Measurements from ENCODE around the gene TXNRD2.

TXNRD2 gene

DNA sequence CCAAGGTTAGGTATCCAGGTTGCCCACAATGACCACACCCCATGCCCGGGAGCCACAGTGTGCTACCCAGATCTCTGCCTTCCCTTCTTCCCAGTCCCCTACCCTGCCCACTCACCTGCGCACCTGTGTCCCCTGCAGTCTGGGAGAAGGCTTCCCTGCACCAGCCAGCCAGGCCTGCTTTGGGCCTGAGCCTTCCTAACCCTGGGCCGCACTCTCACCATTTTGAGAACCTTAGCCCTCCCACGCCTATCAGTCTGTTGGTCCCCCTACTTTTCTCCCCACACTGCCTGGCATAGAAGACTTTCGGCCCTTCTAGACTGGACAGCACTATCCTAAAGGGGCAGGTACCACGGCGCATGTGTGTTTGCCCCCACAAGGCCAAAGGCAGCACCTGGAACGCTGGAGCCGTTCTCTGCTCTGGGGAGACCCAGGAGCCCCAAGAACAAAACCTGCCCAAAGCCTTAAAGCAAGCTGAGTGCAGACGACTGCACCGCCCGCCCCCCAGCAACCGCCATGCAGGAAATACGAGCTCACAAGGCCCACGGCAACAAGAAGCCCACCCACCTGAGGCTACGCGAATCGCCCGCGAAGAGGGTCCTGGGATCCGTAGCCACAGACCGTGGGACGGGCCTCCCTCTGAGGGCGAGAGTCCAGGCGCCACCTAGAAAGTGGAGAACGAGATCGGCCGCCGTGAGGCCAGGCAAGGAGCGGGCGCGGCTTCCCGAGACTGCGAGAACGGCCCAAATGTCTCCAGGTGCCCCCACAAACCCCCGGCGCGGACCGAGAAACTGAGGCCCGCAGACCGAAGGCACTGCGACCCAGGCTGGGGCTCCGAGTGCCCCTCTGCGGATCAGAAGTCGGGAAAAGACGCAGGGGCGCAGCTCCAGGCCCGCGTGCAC is 87.5 kb downstream of the TXNRD2 start:
- H3K4me3 ChIP-seq (ENCODE audit: low read depth, low read length), result peak overlapping the region; percentile 91
- TF ChIP-seq, protein P1, sequence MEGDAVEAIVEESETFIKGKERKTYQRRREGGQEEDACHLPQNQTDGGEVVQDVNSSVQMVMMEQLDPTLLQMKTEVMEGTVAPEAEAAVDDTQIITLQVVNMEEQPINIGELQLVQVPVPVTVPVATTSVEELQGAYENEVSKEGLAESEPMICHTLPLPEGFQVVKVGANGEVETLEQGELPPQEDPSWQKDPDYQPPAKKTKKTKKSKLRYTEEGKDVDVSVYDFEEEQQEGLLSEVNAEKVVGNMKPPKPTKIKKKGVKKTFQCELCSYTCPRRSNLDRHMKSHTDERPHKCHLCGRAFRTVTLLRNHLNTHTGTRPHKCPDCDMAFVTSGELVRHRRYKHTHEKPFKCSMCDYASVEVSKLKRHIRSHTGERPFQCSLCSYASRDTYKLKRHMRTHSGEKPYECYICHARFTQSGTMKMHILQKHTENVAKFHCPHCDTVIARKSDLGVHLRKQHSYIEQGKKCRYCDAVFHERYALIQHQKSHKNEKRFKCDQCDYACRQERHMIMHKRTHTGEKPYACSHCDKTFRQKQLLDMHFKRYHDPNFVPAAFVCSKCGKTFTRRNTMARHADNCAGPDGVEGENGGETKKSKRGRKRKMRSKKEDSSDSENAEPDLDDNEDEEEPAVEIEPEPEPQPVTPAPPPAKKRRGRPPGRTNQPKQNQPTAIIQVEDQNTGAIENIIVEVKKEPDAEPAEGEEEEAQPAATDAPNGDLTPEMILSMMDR (IDR thresholded peaks at IDR 0.05; ENCODE audit: low read depth, low read length, missing control alignments), result no peak
- no peak for DNase-seq (ENCODE audit: low read depth)
- in situ Hi-C loops (cut with HindIII; ENCODE audit: low sequenced_read_pairs), result no loop called here

DNA sequence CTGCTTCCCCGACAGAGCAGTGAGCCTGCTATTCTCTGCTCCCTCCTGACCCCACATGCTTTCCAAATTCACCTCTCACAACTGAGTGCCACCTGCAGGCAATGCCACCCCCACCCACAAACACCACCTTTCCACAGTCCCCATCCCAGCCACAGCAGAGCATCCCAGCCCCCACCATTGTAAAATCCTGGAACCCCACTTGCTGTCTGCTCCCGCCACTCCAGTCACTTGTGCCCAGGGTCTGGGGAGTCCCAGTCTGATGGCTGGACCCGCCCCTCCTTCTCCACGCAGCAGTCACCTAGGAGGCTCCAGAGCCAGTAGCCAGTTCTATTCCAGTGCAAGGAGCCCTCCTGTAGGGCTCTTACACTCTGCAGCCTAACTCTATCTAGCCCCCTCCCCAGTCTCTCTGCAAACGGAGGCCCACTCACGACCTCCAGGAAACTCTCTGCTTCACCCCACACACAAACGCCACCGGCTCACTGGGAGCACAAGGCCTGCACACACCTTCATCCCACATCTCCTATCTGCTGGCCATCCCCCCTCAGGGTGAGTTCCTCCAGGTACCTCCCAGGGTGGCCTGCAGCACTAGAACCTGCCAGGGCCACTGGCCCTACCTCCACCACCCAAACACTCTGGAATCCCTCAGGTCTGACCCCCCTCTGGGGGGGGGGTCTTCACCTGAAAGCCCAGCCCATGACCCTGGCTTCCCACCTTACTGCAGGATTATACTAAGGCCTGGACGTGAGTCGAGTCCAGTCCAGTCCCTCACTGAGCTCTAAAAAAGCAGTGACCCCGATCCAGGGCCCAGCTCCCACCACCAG is 88.3 kb downstream of the TXNRD2 start:
- DNase-seq (ENCODE audit: low read depth), result no peak
- peak overlapping the region; percentile 91 for H3K4me3 ChIP-seq (ENCODE audit: low read depth, low read length)
- TF ChIP-seq, protein P1 (IDR thresholded peaks at IDR 0.05; ENCODE audit: low read depth, low read length, missing control alignments), result no peak
- in situ Hi-C loops (cut with HindIII; ENCODE audit: low sequenced_read_pairs), result no loop called here

DNA sequence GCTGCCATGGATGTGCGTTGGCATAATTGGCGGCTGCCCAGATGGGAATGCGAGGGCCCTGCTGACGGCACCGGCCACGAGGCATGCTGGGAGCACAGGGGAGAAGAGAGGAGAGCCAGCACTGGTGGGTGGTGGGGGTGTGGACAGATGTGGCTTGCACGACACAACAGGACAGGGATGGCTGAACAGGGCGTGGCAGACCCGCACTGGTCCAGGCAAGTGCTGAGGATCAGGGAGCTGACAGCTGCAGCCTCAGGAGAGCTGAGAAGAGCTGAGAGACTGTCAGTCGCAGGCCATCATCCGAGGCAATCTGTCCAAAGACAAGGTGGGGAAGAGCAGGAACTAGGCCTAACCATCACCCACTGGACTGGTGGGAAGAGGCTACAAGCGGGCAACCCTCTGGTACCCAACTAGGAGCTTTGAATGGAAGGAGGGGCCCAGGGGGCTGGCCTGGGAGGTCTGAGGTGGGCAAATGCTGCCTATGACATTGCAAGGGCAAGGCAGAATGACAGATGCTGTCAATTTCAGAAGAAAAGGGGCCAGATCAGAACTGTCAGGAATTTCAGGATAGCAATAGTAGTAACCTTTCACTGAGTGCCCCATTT is 89.3 kb downstream of the TXNRD2 start:
- no peak for DNase-seq (ENCODE audit: low read depth)
- in situ Hi-C loops (cut with HindIII; ENCODE audit: low sequenced_read_pairs), result no loop called here
- no peak overlapping the region for H3K4me3 ChIP-seq (ENCODE audit: low read depth, low read length)
- TF ChIP-seq, protein P1 (IDR thresholded peaks at IDR 0.05; ENCODE audit: low read depth, low read length, missing control alignments), result no peak

DNA sequence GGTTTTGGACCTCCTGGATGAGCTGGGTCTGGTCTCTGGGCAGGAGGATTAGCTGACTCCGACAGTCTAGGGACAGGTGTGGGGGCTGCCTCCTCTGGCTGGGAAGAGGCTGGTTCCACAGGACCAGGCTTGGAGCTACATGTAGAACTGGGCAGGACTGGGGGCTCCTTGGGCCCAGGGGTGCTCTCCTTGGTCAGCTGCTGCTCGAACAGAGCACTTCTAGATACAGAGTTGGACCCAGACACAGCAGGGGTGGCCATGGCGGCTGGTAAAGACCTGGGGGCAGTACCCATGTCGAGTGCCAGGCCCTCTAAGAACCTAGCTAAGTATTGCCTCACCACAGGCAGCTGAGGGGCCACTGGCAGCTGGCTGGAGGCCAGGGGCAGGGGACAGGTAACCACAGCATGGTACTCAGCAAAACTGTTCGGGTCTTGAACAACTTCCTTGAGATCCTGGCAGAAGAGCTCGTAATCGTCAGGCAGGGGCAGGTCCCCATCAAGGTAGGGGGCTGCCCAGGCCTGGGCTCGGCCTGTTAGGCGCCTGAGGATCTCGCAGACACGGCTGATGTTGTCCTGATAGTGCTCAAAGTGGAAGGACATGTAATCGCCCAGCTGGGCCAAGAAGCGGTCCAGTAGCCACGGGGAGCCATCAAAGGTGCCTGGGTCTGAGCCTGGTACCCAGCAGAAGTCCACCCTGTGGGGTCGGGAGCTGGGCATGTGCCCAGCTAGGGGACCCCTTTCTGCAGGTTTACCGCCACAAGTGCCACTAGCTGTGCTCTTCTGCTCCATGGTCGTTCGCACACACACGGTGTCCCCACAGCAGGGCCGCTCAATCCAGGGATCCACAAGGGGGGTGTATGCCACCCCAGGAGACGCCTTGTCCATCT is 90.1 kb downstream of the TXNRD2 start:
- no peak overlapping the region for H3K4me3 ChIP-seq (ENCODE audit: low read depth, low read length)
- in situ Hi-C loops (cut with HindIII; ENCODE audit: low sequenced_read_pairs), result no loop called here

DNA sequence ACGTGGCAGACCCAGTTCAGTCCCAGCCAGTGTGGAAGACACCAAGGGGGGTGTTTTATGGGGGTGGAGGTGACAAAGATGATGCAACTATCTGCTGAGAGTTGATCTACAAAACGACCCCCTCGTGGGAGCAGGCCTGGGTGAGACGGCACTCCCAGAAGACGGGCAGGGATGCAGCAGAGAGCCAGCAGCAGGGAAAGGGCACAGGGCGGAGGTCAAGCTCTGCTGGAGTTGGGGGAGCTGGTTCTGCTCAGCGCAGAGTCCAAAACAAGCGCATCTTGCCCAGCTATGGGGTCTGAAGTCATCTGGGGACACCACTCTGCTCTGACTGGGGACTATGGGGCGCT is 90.9 kb downstream of the TXNRD2 start:
- in situ Hi-C loops (cut with HindIII; ENCODE audit: low sequenced_read_pairs), result no loop called here
- H3K4me3 ChIP-seq (ENCODE audit: low read depth, low read length), result no peak overlapping the region
- TF ChIP-seq, protein P1 (IDR thresholded peaks at IDR 0.05; ENCODE audit: low read depth, low read length, missing control alignments), result no peak
- DNase-seq (ENCODE audit: low read depth), result no peak

More for the DNA sequence above, 90.1 kb downstream of the TXNRD2 start:
- TF ChIP-seq, protein P1 (IDR thresholded peaks at IDR 0.05; ENCODE audit: low read depth, low read length, missing control alignments), result no peak
- DNase-seq (ENCODE audit: low read depth), result no peak
